GM13977 (cell line): ENCODE results near the gene TARS2.

Source experiments
- DNase-seq: peaks from one replicate; pipeline ENCODE4 v3.0.0; 2012; ENCODE audit warnings: low spot score
- CTCF ChIP-seq: IDR thresholded peaks from 2 replicates; pipeline ENCODE4 v1.5.1; 2012; ENCODE audit warnings: mild to moderate bottlenecking, control low read depth; ENCODE audit not compliant: insufficient read depth; ENCODE audit errors: extremely low read depth, missing control alignments
- in situ Hi-C: fragments of 300-500 bp; cut with MboI; formaldehyde crosslinking; loops from one replicate; pipeline ENCODE4 v1.12.0; 2022; ENCODE audit warnings: low sequenced_read_pairs, low pct_unique_long_range_greater_than_20kb, mixed read lengths, inconsistent platforms; ENCODE audit not compliant: unreplicated experiment

Gene TARS2

GRCh38 chr1:150469291-150469690, 17.9 kb upstream of the TARS2 start:
- TF ChIP-seq CTCF: no peak
- in situ Hi-C loops: loop anchor here (10.0 kb wide), 1 partner anchor 66 kb away; no protein-coding TSS in a partner anchor

GRCh38 chr1:150472601-150473200, 14.5 kb upstream of the TARS2 start:
- no peak for TF ChIP-seq CTCF
- no peak for DNase-seq
- in situ Hi-C loops: no loop called here

More at GRCh38 chr1:150469291-150469690, 17.9 kb upstream of the TARS2 start:
- no peak for DNase-seq

GRCh38 chr1:150473659-150474058, 13.6 kb upstream of the TARS2 start:
- DNase-seq: no peak
- no peak for TF ChIP-seq CTCF
- in situ Hi-C loops: no loop called here

- TF ChIP-seq CTCF: no peak
- no peak for DNase-seq
- in situ Hi-C loops: no loop called here
Observed at GRCh38 chr1:150474869-150475268, 12.3 kb upstream of the TARS2 start.

- no peak for TF ChIP-seq CTCF
- in situ Hi-C loops: no loop called here
- DNase-seq: no peak
Observed at GRCh38 chr1:150476754-150477153, 10.5 kb upstream of the TARS2 start.

GRCh38 chr1:150477320-150477719, 9.9 kb upstream of the TARS2 start:
- TF ChIP-seq CTCF: no peak
- no peak for DNase-seq
- in situ Hi-C loops: no loop called here

- no peak for TF ChIP-seq CTCF
- in situ Hi-C loops: no loop called here
- no peak for DNase-seq
Observed at GRCh38 chr1:150477733-150478132, 9.5 kb upstream of the TARS2 start.
